Fibroblast of lung (primary cell): ENCODE results near the gene ARHGEF39. TPM values are rescaled to one million over a fixed set of nuclear protein-coding genes. Genes with fewer than 3 reads are reported as not detected.
A peak's percentile ranks its signal among the peaks of the same experiment; 100 is the strongest.
"Not testable (repeated sequence)": the region's sequence is repeated elsewhere in the genome, so short reads cannot be mapped to it uniquely, and the experiment has no call there.

Source experiments
- DNase-seq, 2 donors: peaks; one replicate each; pipeline versions ENCODE4 v3.0.0 to v3.0.0-alpha.2; 2010; ENCODE audit warnings: low read depth in 2 of 2
- H2AFZ ChIP-seq: 2 replicates; pipeline ENCODE4 v1.5.1; 2012; ENCODE audit warnings: low read length, control low read depth, inconsistent platforms
- H3K27ac ChIP-seq: 2 replicates; pipeline ENCODE4 v1.5.1; 2011; ENCODE audit warnings: low read length, control low read depth; ENCODE audit not compliant: insufficient read depth
- H3K27me3 ChIP-seq: 2 replicates; pipeline ENCODE4 v1.5.1; 2011; ENCODE audit warnings: mild to moderate bottlenecking, low read length; ENCODE audit not compliant: control insufficient read depth, insufficient read depth
- H3K36me3 ChIP-seq: 2 replicates; pipeline ENCODE4 v1.5.1; 2011; ENCODE audit warnings: low read length; ENCODE audit not compliant: control insufficient read depth, insufficient read depth
- H3K4me1 ChIP-seq: 2 replicates; pipeline ENCODE4 v1.5.1; 2011; ENCODE audit warnings: low read length; ENCODE audit not compliant: control insufficient read depth, insufficient read depth; ENCODE audit errors: extremely low read depth
- H3K4me2 ChIP-seq: 2 replicates; pipeline ENCODE4 v1.5.1; 2011; ENCODE audit warnings: low read length, control low read depth; ENCODE audit not compliant: insufficient read depth; ENCODE audit errors: extremely low read depth
- H3K4me3 ChIP-seq, 4 experiments: fragments of 200-600 bp in 1 of 4; sonication (generic) in 1 of 4; replicated peaks in 1 of 4; 2 replicates each; pipeline ENCODE4 v1.5.1; 2011 to 2016; ENCODE audit warnings: low read length in 4 of 4, low read depth in 3 of 4, mild to moderate bottlenecking in 3 of 4, control low read depth in 2 of 4, inconsistent platforms in 1 of 4, mixed read lengths in 1 of 4; ENCODE audit not compliant: insufficient read depth in 1 of 4; ENCODE audit errors: control extremely low read depth in 1 of 4
- H3K79me2 ChIP-seq: 2 replicates; pipeline ENCODE4 v1.5.1; 2012; ENCODE audit warnings: mild to moderate bottlenecking, low read length, inconsistent platforms; ENCODE audit not compliant: control insufficient read depth, insufficient read depth
- H3K9ac ChIP-seq: 2 replicates; pipeline ENCODE4 v1.5.1; 2011; ENCODE audit warnings: mild to moderate bottlenecking, low read length, control low read depth; ENCODE audit not compliant: insufficient read depth
- H3K9me3 ChIP-seq: 2 replicates; pipeline ENCODE4 v1.5.1; 2012; ENCODE audit warnings: low read depth, low read length; ENCODE audit not compliant: control insufficient read depth, insufficient read depth
- H4K20me1 ChIP-seq: 2 replicates; pipeline ENCODE4 v1.5.1; 2011; ENCODE audit warnings: low read length; ENCODE audit not compliant: control insufficient read depth, insufficient read depth; ENCODE audit errors: extremely low read depth
- CTCF ChIP-seq, 2 donors: IDR thresholded peaks in 1 of 2; conservative IDR thresholded peaks in 1 of 2; 1 replicate in 1 of 2; 2 replicates in 1 of 2; pipeline ENCODE4 v1.5.1; 2011 to 2012; ENCODE audit warnings: low read length in 2 of 2, control low read depth in 1 of 2, inconsistent platforms in 1 of 2, low read depth in 1 of 2, mild to moderate bottlenecking in 1 of 2
- EZH2 ChIP-seq: IDR thresholded peaks from 2 replicates; pipeline ENCODE4 v1.5.1; 2012; ENCODE audit warnings: low read length, control low read depth, mild to moderate bottlenecking; ENCODE audit errors: missing control alignments
- polyA plus RNA-seq, 2 donors: library from polyadenylated mRNA; depleted of rRNA in 1 of 2; stranded (reverse) in 1 of 2; unstranded in 1 of 2; fragments of >200 nt; gene quantifications; 2 replicates each; pipeline ENCODE4 v1.2.1, GENCODE V29; 2011 to 2012; ENCODE audit warnings: missing spikeins in 1 of 2
- total RNA-seq: library from RNA; depleted of rRNA; stranded (reverse); fragments of >200 nt; gene quantifications from 2 replicates; pipeline ENCODE4 v1.2.1, GENCODE V29; 2014

The ARHGEF39 gene
- total and polyA plus RNA-seq, 2 donors (not counting 1 experiment from before 2014, with no cell fraction given): 0.66 to 0.77 TPM

- no peak overlapping the region for H2AFZ ChIP-seq
- TF ChIP-seq EZH2 (no peak), CTCF (conservative IDR thresholded peaks at IDR 0.05 in 1 of 2, IDR thresholded peaks at IDR 0.05 in 1 of 2; ENCODE audit: low read depth in 1 of 2, low read length in 2 of 2) (no peak)
Observed at GRCh38 chr9:35612843-35613242, 52.2 kb downstream of the ARHGEF39 start.

GRCh38 chr9:35612066-35612465 is 52.9 kb downstream of the ARHGEF39 start:
- H3K79me2 ChIP-seq, H2AFZ ChIP-seq, DNase-seq, H3K4me3 ChIP-seq, H3K9ac ChIP-seq, H3K36me3 ChIP-seq, H3K27ac ChIP-seq, H3K9me3 ChIP-seq, H3K4me2 ChIP-seq, H4K20me1 ChIP-seq, H3K4me1 ChIP-seq: not testable (repeated sequence)
- peaks cover 22% of the 10 kb centered on the region for H3K27me3 ChIP-seq

More at GRCh38 chr9:35612843-35613242, 52.2 kb downstream of the ARHGEF39 start:
- DNase-seq: no peak
- H3K4me3 ChIP-seq: no peak overlapping the region
- no peaks in the 10 kb centered on the region for H4K20me1 ChIP-seq
- no peaks in the 10 kb centered on the region for H3K79me2 ChIP-seq
- H3K27ac ChIP-seq: no peak overlapping the region
- H3K9ac ChIP-seq: no peak overlapping the region
- H3K4me2 ChIP-seq: no peak overlapping the region
- no peaks in the 10 kb centered on the region for H3K4me1 ChIP-seq
- no peaks in the 10 kb centered on the region for H3K9me3 ChIP-seq
- H3K36me3 ChIP-seq: no peaks in the 10 kb centered on the region
- H3K27me3 ChIP-seq: peaks cover 29% of the 10 kb centered on the region

GRCh38 chr9:35611230-35611797 is 53.7 kb downstream of the ARHGEF39 start:
- no peak for TF ChIP-seq EZH2
- peak; percentile 63 to 77 for TF ChIP-seq CTCF (conservative IDR thresholded peaks at IDR 0.05 in 1 of 2, IDR thresholded peaks at IDR 0.05 in 1 of 2; ENCODE audit: low read depth in 1 of 2, low read length in 2 of 2)
- Histone ChIP-seq H3K36me3 (no peaks in the 10 kb centered on the region), H3K4me2 (no peak overlapping the region), H3K9me3 (no peaks in the 10 kb centered on the region), H3K27ac (no peak overlapping the region), H2AFZ (no peak overlapping the region), H3K9ac (no peak overlapping the region), H3K27me3 (peaks cover 16% of the 10 kb centered on the region), H3K4me1 (peaks cover 4% of the 10 kb centered on the region), H3K79me2 (peaks cover 3% of the 10 kb centered on the region), H3K4me3 (no peak overlapping the region), H4K20me1 (no peaks in the 10 kb centered on the region)
- peak; percentile 32 to 43 for DNase-seq
